ENCODE data around the gene POLR3E.
"Not testable (repeated sequence)": the region's sequence is repeated elsewhere in the genome, so short reads cannot be mapped to it uniquely, and the experiment has no call there.

POLR3E gene

DNA sequence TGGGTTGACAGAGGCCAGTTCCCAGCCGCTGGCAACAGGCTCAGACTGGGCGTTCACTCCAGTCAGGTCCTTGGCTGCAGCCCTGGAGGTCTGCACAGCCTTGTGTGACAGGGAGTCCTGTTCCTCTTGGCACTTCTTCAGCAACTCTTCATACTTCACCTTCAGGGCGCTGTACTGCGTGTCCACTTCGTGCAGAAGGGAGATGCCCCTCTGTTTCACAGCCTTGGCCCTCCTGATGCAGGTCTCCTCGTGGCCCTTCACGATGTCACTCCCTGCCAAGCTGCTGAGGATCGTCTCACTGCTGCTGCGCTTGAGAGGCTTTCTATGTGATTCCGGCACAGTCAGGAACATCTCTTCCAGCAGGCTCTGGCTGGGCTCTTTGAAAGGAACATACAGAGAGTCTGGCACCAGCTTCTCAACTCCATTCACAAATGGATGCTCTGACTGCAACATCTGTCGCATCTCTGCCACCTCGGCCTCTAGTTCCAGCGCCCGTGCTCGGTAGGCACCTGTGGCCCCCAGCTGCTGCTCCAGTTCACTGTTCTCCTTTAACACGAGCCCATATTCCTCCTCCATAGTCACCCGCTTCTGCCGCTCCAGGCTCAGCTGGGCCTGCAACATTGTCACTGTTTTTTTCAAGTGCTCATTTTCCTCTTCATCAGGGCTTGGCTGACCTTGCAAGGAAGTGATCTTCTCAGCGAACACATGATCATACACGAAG, 50.1 kb downstream of the POLR3E start:
- H3K9me3 ChIP-seq (ENCODE audit: control insufficient read depth, insufficient read depth, low read length), result no peaks in the 10 kb centered on the region
- peaks cover 23% of the 10 kb centered on the region for H3K36me3 ChIP-seq (ENCODE audit: insufficient read depth, low read length)
- H3K9ac ChIP-seq (ENCODE audit: low read depth, low read length), result no peak overlapping the region
- H3K4me1 ChIP-seq (ENCODE audit: insufficient read depth, low read length), result peaks cover under 1% of the 10 kb centered on the region; the same call in 1 of the 2 replicates

- H3K9ac ChIP-seq (ENCODE audit: low read depth, low read length), result no peak overlapping the region
- peaks cover 23% of the 10 kb centered on the region for H3K36me3 ChIP-seq (ENCODE audit: insufficient read depth, low read length)
- H3K4me1 ChIP-seq (ENCODE audit: insufficient read depth, low read length), result peaks cover 11% of the 10 kb centered on the region
- H3K9me3 ChIP-seq (ENCODE audit: control insufficient read depth, insufficient read depth, low read length), result no peaks in the 10 kb centered on the region
Measured at GRCh38 chr16:22348291-22348690, 51.1 kb downstream of the POLR3E start.

- not testable (repeated sequence) for H3K9ac ChIP-seq (ENCODE audit: low read depth, low read length); H3K9me3 ChIP-seq (ENCODE audit: control insufficient read depth, insufficient read depth, low read length)
- Histone ChIP-seq H3K4me1 (ENCODE audit: insufficient read depth, low read length) (peaks cover 17% of the 10 kb centered on the region), H3K36me3 (ENCODE audit: insufficient read depth, low read length) (peaks cover 23% of the 10 kb centered on the region)
Measured at GRCh38 chr16:22351017-22351416, 53.8 kb downstream of the POLR3E start.

DNA sequence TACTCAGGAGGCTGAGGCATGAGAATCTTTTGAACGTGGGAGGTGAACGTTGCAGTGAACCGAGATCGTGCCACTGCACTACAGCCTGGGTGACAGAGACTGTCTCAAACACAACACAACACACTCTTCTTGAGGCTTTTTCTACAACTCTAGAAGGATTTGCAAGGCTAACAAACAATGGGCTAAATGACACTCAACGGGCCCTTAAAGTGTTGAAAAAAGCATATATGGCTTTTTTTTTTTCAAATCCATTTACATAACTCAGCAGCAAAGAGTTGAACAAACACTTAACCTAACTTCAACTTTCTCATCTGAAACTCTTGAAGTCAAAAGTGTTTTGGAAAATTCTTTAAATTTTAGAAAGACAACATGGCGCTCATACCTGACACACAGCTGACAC, 54.9 kb downstream of the POLR3E start:
- Histone ChIP-seq H3K4me1 (ENCODE audit: insufficient read depth, low read length) (peaks cover 17% of the 10 kb centered on the region), H3K9ac (ENCODE audit: low read depth, low read length) (no peak overlapping the region), H3K9me3 (ENCODE audit: control insufficient read depth, insufficient read depth, low read length) (no peaks in the 10 kb centered on the region), H3K36me3 (ENCODE audit: insufficient read depth, low read length) (peaks cover 17% of the 10 kb centered on the region)

DNA sequence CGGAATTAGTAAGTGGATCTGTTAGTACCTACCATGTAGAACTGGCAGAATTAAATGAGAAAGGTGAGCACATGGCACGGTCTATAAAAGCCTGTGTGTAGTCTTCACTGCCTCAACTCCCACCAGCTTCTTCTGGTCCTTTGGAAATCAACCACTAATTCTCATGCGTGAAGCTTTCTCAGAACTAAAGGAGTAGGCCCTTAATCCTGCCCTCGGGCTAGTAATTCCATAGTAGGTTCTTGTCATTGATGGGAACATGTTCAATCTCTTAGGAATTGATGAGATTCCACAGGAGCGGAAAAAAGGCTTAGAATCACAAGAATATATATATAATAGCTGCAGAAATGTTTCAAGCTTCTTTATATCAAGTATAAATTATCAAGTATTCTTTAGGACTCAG, 55.5 kb downstream of the POLR3E start:
- H3K9me3 ChIP-seq (ENCODE audit: control insufficient read depth, insufficient read depth, low read length), result no peaks in the 10 kb centered on the region
- peaks cover 12% of the 10 kb centered on the region for H3K36me3 ChIP-seq (ENCODE audit: insufficient read depth, low read length)
- no peak overlapping the region for H3K9ac ChIP-seq (ENCODE audit: low read depth, low read length)
- H3K4me1 ChIP-seq (ENCODE audit: insufficient read depth, low read length), result peaks cover 20% of the 10 kb centered on the region

- H3K9me3 ChIP-seq (ENCODE audit: control insufficient read depth, insufficient read depth, low read length), result no peaks in the 10 kb centered on the region
- H3K36me3 ChIP-seq (ENCODE audit: insufficient read depth, low read length), result peaks cover 9% of the 10 kb centered on the region
- no peak overlapping the region for H3K9ac ChIP-seq (ENCODE audit: low read depth, low read length)
- H3K4me1 ChIP-seq (ENCODE audit: insufficient read depth, low read length), result peaks cover 25% of the 10 kb centered on the region
Measured at GRCh38 chr16:22353191-22353919, 56.1 kb downstream of the POLR3E start.

DNA sequence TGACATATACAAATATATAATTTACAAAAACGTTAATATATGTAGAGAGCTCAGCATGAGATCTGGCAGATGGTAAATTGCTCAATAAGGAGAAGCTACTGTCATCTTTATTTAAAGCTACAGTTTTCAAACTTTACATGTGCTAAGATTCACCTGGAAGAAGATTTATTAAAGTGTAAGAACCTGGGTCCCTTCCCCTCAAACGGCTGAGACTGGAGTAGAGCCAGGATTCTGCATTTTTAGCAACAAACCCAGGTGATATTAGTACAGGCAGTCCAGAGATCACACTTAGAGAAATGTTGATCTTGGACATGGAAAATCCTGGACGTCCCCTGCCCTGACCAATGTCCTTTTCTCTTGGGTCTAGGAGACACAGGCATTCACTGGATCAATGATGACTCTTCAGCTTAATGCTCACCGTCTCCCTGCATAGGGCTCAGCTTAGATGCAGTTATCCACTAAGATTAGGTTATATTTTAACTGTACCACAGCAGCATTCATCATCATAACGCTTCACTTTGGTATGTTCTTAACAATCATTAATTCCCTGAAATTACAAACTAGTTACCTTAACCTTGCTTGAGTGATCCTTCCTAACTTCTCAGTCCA, 56.8 kb downstream of the POLR3E start:
- H3K36me3 ChIP-seq (ENCODE audit: insufficient read depth, low read length), result peaks cover 6% of the 10 kb centered on the region
- no peak overlapping the region for H3K9ac ChIP-seq (ENCODE audit: low read depth, low read length)
- no peaks in the 10 kb centered on the region for H3K9me3 ChIP-seq (ENCODE audit: control insufficient read depth, insufficient read depth, low read length)
- peaks cover 27% of the 10 kb centered on the region for H3K4me1 ChIP-seq (ENCODE audit: insufficient read depth, low read length)

DNA sequence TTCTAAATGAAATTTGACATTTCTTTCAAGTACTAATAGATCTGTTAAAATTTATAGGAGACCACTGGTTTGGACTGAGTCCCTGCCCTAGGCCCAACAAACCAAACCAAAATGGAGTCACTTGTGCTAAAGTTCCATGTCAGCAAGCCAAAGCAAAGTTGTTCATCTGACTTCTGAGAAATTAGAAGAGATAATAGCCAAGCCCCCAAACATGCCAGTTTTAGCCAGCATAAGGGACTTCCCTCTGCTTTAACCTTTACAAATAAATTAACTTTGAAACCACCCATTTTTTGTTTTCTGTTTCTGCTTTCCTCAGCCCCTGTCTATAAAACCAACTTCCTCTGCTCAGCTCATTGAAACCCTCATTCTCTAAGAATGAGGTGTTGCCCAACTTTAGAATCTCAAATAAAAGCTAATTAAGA, 58.3 kb downstream of the POLR3E start:
- no peaks in the 10 kb centered on the region for H3K9me3 ChIP-seq (ENCODE audit: control insufficient read depth, insufficient read depth, low read length)
- peaks cover 32% of the 10 kb centered on the region for H3K4me1 ChIP-seq (ENCODE audit: insufficient read depth, low read length)
- no peaks in the 10 kb centered on the region; the same call in 1 of the 2 replicates for H3K36me3 ChIP-seq (ENCODE audit: insufficient read depth, low read length)
- no peak overlapping the region for H3K9ac ChIP-seq (ENCODE audit: low read depth, low read length)

DNA sequence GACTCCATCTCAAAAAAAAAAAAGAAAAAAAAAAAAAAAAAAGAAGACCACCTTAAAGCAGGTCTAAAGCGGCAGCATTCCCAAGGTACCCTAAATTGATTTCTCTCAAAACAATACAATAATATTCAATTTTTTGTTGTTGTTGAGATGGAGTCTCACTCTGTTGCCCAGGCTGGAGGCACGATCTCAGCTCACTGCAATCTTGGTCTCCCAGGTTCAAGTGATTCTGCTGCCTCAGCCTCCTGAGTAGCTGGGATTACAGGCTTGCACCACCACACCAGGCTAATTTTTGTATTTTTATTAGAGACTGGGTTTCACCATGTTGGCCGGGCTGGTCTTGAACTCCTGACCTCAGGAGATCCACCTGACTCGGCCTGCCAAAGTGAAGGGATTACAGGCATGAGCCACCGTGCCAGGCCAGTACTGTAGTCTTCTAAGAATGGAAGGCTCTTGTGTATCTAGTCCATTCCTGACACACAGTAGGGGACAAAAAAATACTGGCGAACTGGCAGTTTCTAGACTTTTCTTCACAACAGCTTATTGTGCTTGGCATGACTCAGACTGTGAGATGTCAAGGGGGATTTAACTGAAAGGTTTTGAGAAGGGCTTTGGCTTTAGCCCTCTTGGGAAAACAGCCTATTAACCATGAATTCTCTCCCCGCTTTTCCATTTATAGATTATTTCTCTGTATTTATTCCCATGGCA, 59.9 kb downstream of the POLR3E start:
- peaks cover 32% of the 10 kb centered on the region for H3K4me1 ChIP-seq (ENCODE audit: insufficient read depth, low read length)
- no peaks in the 10 kb centered on the region for H3K36me3 ChIP-seq (ENCODE audit: insufficient read depth, low read length)
- no peak overlapping the region for H3K9ac ChIP-seq (ENCODE audit: low read depth, low read length)
- no peaks in the 10 kb centered on the region for H3K9me3 ChIP-seq (ENCODE audit: control insufficient read depth, insufficient read depth, low read length)

DNA sequence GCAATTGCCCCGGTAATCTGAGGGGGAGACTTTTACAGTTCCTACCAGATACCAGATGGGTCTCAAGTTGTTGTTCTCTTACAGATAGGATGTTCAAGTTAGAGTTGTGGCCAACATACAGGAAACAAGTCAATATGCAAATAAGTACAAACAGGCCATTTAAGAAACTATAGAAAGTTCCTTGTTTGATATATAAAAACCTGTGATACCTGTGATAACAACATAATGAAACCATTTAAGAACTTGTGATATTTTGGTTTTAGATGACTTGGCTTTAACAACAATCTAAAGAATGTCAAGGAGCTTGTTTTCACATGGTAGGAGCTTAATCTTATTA, 60.4 kb downstream of the POLR3E start:
- Histone ChIP-seq H3K4me1 (ENCODE audit: insufficient read depth, low read length) (peaks cover 28% of the 10 kb centered on the region), H3K9me3 (ENCODE audit: control insufficient read depth, insufficient read depth, low read length) (no peaks in the 10 kb centered on the region), H3K36me3 (ENCODE audit: insufficient read depth, low read length) (no peaks in the 10 kb centered on the region; the same call in 1 of the 2 replicates), H3K9ac (ENCODE audit: low read depth, low read length) (no peak overlapping the region)

GRCh38 chr16:22358000-22358399, 60.8 kb downstream of the POLR3E start:
- Histone ChIP-seq H3K36me3 (ENCODE audit: insufficient read depth, low read length) (no peaks in the 10 kb centered on the region; the same call in 1 of the 2 replicates), H3K9ac (ENCODE audit: low read depth, low read length) (no peak overlapping the region), H3K9me3 (ENCODE audit: control insufficient read depth, insufficient read depth, low read length) (no peaks in the 10 kb centered on the region), H3K4me1 (ENCODE audit: insufficient read depth, low read length) (peaks cover 24% of the 10 kb centered on the region)

GRCh38 chr16:22359679-22360078, 62.5 kb downstream of the POLR3E start:
- no peaks in the 10 kb centered on the region; the same call in none of the 2 replicates for H3K36me3 ChIP-seq (ENCODE audit: insufficient read depth, low read length)
- no peaks in the 10 kb centered on the region for H3K9me3 ChIP-seq (ENCODE audit: control insufficient read depth, insufficient read depth, low read length)
- H3K9ac ChIP-seq (ENCODE audit: low read depth, low read length), result no peak overlapping the region
- peaks cover 15% of the 10 kb centered on the region for H3K4me1 ChIP-seq (ENCODE audit: insufficient read depth, low read length)

GRCh38 chr16:22360963-22361659, 63.9 kb downstream of the POLR3E start:
- peaks cover 15% of the 10 kb centered on the region for H3K4me1 ChIP-seq (ENCODE audit: insufficient read depth, low read length)
- no peaks in the 10 kb centered on the region for H3K9me3 ChIP-seq (ENCODE audit: control insufficient read depth, insufficient read depth, low read length)
- no peaks in the 10 kb centered on the region; the same call in none of the 2 replicates for H3K36me3 ChIP-seq (ENCODE audit: insufficient read depth, low read length)
- no peak overlapping the region for H3K9ac ChIP-seq (ENCODE audit: low read depth, low read length)

DNA sequence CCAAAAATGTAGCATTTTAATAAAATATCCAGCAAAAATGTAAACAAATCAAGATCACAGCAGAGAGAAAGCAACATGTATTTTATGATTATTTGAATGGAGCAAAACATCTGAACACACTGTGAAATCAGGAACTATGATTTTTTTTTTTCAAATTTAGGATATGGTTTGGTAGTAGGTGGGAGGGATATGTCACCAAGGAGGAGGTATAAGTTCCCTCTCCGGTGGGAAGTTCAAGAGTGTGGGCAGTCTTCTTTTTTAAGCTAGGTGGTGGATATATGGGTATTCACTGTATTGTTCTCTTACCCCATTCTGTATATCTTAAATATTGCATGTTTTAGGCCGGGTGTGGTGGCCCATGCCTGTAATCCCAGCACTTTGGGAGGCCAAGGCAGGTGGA, 67.0 kb downstream of the POLR3E start:
- H3K4me1 ChIP-seq (ENCODE audit: insufficient read depth, low read length), result peaks cover 10% of the 10 kb centered on the region
- no peak overlapping the region for H3K9ac ChIP-seq (ENCODE audit: low read depth, low read length)
- no peaks in the 10 kb centered on the region; the same call in none of the 2 replicates for H3K36me3 ChIP-seq (ENCODE audit: insufficient read depth, low read length)
- H3K9me3 ChIP-seq (ENCODE audit: control insufficient read depth, insufficient read depth, low read length), result no peaks in the 10 kb centered on the region

All from ES-I3 (cell line).